HG03135 (cell line): ENCODE measurements around the gene TNNI2.

Experiments used
- ATAC-seq: cut with Tn5 transposase; IDR thresholded peaks from one replicate; pipeline ENCODE4 v1.9.1; 2021; ENCODE audit warnings: mild to moderate bottlenecking, moderate library complexity; ENCODE audit not compliant: unreplicated experiment

Gene TNNI2

GRCh38 chr11:1857064-1857463 is 18.3 kb downstream of the TNNI2 start:
- ATAC-seq: no peak

DNA sequence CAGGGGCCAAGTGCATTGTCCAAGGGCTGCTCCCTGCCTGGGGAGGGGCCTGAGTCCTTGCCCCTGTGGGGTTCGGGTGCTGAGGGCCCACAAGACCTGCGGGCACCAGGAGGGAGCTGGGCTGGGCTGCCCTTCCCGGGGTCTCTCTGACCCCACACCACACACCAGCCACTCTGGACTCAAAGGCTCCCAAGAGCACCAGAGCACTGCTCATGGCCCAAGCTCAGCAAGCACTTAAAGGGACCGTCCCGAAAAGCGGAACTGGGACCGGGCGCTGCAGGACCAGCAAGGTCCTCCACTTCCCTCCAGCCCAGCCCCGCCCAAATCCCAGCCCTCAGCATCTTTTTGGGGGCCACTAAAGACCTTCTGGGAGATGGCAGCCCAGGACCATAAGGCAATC is 19.4 kb downstream of the TNNI2 start:
- no peak for ATAC-seq

DNA sequence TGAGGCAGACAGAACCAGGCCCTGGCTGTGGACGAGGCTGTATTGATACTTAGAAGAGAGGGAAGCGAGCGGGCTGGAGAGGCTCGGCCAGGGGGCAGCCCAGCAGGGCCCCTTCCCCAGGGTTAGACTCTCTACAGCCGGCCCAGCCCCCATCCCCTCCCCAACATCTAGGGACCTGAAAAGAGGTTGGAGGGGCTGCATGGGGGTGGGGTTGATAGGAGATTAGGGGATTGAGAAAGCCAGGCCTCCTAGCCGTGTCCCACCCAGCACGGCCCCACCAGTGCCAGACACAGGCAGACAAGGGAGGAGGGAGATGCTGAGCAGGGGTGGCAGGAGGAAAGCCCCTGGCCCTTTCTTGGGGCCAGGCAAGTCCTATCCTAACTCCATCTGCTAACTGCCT is 19.8 kb downstream of the TNNI2 start:
- ATAC-seq: no peak

DNA sequence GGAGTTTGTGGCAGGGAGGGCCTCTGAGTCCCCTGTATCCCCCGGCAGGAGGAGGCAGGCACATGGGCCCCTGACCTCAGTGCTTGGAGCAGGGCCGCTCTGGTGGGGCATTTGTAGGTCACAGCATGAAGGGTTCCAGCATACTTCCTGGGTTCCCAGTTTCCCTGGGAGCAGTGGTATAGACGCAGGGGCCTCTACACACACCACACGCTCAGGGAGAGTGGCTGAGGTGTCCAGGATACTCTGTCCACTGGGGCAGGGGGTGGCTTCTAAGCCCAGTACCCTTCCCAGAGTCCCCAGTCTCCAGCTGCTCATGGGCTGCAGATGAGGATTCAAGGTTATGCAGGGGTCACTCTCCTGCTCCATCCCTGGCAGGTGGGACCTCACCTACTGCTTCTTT is 20.2 kb downstream of the TNNI2 start:
- ATAC-seq: no peak

GRCh38 chr11:1860108-1860507 is 21.3 kb downstream of the TNNI2 start:
- no peak for ATAC-seq

DNA sequence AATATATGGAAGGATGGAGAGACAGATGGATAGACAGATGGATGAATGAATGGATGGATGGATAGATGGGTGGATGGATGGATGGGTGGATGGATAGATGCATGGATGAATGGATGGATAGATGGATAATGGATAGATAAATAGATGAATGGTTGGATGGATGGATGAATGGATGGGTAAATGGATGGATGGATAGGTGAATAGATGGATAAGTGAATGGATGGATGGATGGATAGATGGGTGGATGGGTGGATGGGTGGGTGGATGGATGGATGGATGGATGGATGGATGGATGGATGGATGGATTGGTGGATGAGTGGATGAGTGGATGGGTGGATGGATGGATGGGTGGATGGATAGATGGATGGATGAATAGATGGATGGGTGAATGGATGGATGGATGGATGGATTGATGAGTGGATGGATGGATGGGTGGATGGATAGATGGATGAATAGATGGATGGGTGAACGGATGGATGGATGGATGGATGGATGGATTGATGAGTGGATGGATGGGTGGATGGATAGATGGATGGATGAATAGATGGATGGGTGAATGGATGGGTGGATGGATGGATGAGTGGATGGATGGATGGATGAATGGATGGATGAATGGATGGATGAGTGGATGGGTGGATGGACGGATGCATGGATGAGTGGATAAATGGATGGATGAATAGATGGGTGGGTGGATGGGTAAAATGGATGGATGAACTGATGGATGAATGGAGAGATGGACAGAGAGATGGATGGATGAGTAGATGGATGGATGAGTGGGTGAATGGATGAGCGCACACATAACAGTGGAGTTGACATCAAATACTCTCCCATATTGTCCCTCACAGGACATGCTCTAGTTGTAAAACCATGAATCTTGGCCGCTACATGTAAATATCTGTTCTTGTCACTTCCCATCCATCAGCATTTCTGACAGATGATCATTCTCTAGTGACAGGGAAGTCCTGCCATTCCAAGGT is 22.9 kb downstream of the TNNI2 start:
- ATAC-seq: no peak

DNA sequence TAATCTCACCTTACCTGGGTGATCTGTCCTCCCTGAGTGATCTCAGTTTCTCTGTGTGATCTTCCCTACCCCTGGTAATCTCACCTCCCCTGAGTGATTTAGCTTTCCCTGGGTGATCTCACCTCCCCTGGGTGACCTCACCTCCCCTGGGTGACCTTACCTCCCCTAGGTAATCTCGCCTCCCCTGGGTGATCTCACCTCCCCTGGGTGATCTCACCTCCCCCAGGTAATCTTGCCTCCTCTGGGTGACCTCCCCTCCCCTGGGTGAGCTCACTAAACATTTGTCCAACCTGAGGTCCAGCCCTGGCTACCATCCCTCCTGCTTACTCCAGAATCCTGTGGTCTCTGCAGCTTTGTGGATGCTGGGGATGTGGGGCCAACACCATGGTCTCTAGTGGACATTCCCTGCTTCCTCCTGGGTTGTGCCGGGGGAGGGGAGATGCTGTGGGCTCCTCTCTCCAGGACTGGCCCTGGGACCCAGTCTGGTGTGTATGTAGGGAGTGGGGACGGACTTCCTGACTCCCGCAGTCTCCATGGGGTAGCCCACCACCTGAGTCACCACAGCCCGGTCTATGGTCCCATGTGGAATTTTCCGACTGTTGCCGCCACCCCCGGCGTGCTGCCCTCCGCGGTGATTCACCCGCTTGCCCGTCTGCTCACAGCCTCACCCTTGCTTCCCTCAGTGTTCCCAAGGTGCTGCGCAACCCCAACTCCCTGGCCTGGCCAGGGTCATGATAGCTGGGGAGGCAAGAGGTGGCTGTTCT is 24.0 kb downstream of the TNNI2 start:
- no peak for ATAC-seq

DNA sequence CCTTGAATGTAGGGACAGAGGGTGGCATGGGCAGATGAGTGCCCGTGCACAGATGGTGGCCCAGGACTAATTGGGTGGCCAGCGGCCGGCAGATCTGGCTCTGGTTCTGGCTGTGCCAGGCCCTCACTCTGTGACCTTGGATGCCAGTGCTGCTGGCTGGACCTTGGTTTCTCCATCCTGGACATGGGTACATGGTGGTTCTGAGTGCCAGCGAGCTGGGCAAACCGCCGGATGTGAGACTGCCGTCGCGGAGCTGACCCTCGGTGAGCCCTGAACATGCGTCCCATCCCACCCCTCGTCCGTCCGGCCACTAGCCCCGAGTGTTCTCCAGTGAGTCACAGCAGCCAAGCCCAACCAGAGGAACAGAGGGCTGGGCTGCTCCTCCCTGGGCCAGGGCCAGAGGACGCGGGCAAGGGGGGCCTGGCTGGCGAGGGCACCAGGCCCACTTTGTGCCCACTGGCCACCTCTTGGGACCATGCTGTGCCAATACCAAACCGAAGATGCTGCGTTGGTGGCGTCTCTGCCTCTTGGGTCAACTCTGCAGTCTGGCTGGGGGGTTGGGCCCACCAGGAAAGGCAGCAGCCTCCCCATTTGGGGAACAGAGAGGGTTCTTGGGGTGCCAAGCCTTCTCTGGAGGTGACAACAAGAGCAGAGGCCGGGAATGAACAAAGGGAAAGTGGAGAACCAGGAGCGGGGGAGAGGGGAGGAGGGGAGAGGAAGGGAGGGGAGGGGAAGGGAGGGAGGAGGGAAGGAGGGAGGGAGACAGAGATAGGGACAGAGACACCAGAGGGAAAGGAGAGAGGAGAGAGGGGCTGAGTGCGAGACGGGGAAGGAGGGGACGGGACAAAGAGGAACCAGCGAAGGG is 24.8 kb downstream of the TNNI2 start:
- ATAC-seq: no peak

GRCh38 chr11:1864231-1864630 is 25.4 kb downstream of the TNNI2 start:
- ATAC-seq: no peak

DNA sequence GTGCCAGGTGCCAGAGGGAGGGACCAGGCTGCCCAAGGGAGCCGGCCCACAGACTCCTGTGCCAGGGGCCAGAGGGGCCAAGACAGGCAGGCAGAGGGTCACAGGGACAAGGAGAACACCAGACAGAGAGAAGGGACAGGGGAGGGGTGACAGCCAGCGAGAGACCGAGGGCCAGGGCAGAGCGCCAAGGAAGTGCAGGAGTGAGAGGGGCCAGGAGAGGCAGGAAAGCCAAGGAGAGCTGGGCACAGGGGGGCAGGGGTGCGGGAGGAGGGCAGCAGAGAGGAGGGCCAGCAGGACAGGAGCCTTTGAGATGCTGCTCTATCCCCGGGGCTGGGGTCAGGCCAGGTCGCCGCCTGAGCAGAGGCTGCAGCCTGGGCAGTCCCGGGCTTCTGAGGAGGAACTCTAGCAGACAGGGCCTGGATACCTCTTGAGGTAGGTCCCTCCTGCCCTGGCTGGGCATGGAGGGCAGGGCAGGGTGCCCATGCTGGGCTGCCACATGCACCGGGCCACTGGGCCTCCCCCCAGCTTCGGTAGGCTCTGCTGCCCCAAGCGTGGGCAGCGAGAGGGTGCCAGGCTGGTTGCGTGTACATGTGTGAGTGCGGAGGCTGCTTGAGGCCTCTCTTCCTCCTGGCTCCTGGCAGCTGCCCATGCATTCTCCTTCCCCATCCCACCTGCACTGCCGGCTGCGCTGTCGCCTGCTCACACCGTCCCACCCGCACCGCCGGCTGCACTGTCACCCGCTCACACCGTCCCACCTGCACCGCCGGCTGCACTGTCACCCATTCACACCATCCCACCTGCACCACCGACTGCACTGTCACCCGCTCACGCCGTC is 26.3 kb downstream of the TNNI2 start:
- no peak for ATAC-seq

- ATAC-seq: no peak
Observed at GRCh38 chr11:1866226-1866625, 27.4 kb downstream of the TNNI2 start.

- ATAC-seq: no peak
Observed at GRCh38 chr11:1866776-1867175, 28.0 kb downstream of the TNNI2 start.

GRCh38 chr11:1867381-1867780 is 28.6 kb downstream of the TNNI2 start:
- no peak for ATAC-seq

GRCh38 chr11:1868056-1868635 is 29.4 kb downstream of the TNNI2 start:
- no peak for ATAC-seq

DNA sequence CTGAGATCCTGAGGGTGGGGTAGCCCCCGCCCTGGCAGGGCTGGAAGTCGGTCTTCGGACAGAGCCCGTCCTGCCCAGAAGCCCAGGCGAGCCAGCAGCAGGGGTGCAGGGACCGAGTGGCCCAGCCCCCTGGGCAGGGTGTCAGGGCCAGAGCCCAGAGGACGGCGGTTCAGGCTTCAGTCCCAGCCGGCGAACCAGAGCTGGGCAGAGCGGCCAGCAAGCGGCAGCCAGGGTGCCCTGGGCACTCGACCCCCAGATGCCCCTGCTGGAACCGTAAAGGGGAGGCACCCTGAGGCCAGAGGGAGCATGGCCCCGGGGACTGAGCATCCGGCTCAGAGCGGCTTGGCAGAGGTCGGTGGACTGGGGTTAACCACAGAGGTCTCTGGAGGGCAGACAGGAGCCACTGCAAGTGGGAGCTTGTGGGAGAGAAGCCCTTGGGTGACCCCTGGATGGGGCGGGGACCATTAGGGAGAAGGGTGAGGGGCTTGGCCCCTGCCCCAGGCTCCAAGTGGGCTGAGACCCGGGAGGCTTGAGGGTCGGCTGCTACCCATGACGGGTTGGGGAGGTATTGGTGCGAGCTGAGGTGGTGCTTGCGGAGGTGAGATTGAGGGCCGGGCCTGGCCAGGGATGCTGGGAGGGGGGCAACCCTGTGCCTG is 30.0 kb downstream of the TNNI2 start:
- ATAC-seq: no peak

- ATAC-seq: no peak
Observed at GRCh38 chr11:1869427-1870325, 30.9 kb downstream of the TNNI2 start.

- no peak for ATAC-seq
Observed at GRCh38 chr11:1870326-1870696, 31.5 kb downstream of the TNNI2 start.

DNA sequence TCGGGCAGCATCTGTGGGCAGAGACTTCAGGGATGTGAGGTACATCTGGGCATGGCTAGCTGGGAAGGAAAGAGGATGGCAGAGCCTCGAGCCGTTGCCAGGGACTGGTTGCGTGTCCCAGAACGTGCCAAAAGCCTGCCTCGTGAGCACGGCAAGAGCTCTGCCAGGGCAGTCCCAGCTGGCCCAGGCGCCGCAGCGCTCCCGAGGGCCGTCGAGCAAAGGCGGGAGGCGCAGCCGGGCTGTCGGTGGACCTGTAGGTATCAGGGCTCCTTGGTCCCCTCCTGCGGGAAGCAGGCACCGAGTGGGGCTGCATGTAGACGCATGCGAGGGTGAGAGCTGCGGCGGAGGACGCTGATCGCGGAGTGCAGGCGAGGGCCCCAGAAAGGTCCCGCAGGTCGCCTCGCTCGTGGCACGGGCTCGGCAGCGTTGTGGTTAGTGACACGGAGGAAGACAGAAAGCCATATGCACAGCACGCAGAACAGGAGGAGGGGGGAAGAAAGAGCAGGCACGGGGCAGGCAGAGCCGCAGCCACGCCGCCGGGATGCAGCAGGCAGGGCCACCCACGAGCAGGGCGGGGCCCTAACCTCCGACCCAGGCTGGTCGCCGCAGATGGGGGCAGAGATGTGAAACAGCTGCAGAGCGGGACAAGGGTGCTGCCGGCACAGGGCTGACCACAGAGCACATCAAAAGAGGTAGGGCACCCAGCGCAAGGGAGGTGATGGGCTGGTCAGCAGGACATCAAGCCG is 32.1 kb downstream of the TNNI2 start:
- ATAC-seq: no peak
